GM12878 (cell line): ENCODE data around the gene MYH6. TPM values are rescaled to one million over a fixed set of nuclear protein-coding genes. Genes with fewer than 3 reads are reported as not detected.

Source experiments
- ATAC-seq: fragments of 200-7000 bp; cut with Tn5 transposase; 3 replicates; pipeline ENCODE4 v1.9.1; 2020; ENCODE audit warnings: mild to moderate bottlenecking, moderate library complexity
- BruUV-seq: library from RNA; stranded (reverse); fragments of 400-500 nt; replicated peaks from 2 replicates; lab custom pipeline; 2021; lab: Mats Ljungman, UMichigan
- CTCF ChIA-PET: fragments of 300-600 bp; sonication (Branson Sonifier 250); formaldehyde crosslinking; extraction: SDS; loops from one replicate; lab custom pipeline; 2021; ENCODE audit warnings: inconsistent platforms; lab: Yijun Ruan, JAX
- POLR2A ChIA-PET: fragments of 350-600 bp; formaldehyde crosslinking; extraction: SDS; loops from one replicate; lab custom pipeline; 2021; ENCODE audit warnings: inconsistent platforms; lab: Charles Lee
- RAD21 ChIA-PET: fragments of 300-600 bp; sonication (Branson Sonifier 250); formaldehyde crosslinking; loops from one replicate; lab custom pipeline; 2023; ENCODE audit warnings: antibody characterized with exemption; ENCODE audit not compliant: unreplicated experiment; lab: Charles Lee
- SMC1A ChIA-PET: fragments of 300-600 bp; sonication (Branson Sonifier 250); formaldehyde crosslinking; loops from one replicate; lab custom pipeline; 2023; ENCODE audit not compliant: unreplicated experiment, uncharacterized antibody; lab: Charles Lee
- DNase-seq: peaks from one replicate; pipeline ENCODE4 v3.0.0-alpha.2; 2011; ENCODE audit warnings: low read depth, low spot score
- FAIRE-seq: peaks from 3 replicates; lab custom pipeline; 2011; peaks lifted over from hg19 to GRCh38; lab: Jason Lieb, UNC
- H2AFZ ChIP-seq: 2 replicates; pipeline ENCODE4 v1.6.0; 2011; ENCODE audit warnings: low read depth, low read length, control low read depth; ENCODE audit not compliant: control insufficient read depth
- H3K27ac ChIP-seq: 2 replicates; pipeline ENCODE4 v1.5.1; 2011; ENCODE audit warnings: control low read depth; ENCODE audit not compliant: control insufficient read depth, insufficient read depth
- H3K27me3 ChIP-seq, 2 experiments: replicated peaks in 1 of 2; 2 replicates each; pipeline versions ENCODE4 v1.6.0 to v1.6.1; 2011; ENCODE audit warnings: low read length in 1 of 2; ENCODE audit not compliant: control insufficient read depth in 2 of 2, insufficient read depth in 2 of 2
- H3K36me3 ChIP-seq, 2 experiments: 2 replicates each; pipeline ENCODE4 v1.5.1; 2011; ENCODE audit warnings: low read length in 1 of 2; ENCODE audit not compliant: control insufficient read depth in 2 of 2, insufficient read depth in 2 of 2
- H3K4me1 ChIP-seq: 2 replicates; pipeline ENCODE4 v1.6.1; 2011; ENCODE audit warnings: mild to moderate bottlenecking, low read length, moderate library complexity, mixed read lengths; ENCODE audit not compliant: control insufficient read depth, insufficient read depth
- H3K4me2 ChIP-seq: 2 replicates; pipeline ENCODE4 v1.6.0; 2011; ENCODE audit warnings: control low read depth; ENCODE audit not compliant: control insufficient read depth, insufficient read depth
- H3K4me3 ChIP-seq: fragments of 200-600 bp; sonication (generic); 2 replicates; pipeline ENCODE4 v1.5.1; 2016
- H3K79me2 ChIP-seq: 2 replicates; pipeline ENCODE4 v1.6.0; 2011; ENCODE audit warnings: low read length; ENCODE audit not compliant: control insufficient read depth, insufficient read depth
- H3K9ac ChIP-seq: 2 replicates; pipeline ENCODE4 v1.8.0; 2011; ENCODE audit warnings: low read length, control low read depth, mixed read lengths; ENCODE audit not compliant: control insufficient read depth, insufficient read depth
- H3K9me3 ChIP-seq: replicated peaks from 3 replicates; pipeline ENCODE4 v1.5.1; 2011; ENCODE audit warnings: mild to moderate bottlenecking, low read length; ENCODE audit not compliant: control insufficient read depth, insufficient read depth
- H4K20me1 ChIP-seq: 2 replicates; pipeline ENCODE4 v1.6.0; 2011; ENCODE audit not compliant: control insufficient read depth, insufficient read depth
- NBN ChIP-seq: fragments of 450-650 bp; IDR thresholded peaks from 2 replicates; pipeline ENCODE4 v1.6.1; 2016
- POLR2A ChIP-seq: IDR thresholded peaks from 2 replicates; pipeline ENCODE4 v1.6.1; 2011; ENCODE audit warnings: low read depth, mild to moderate bottlenecking, low read length
- ZBTB33 ChIP-seq: fragments of 450-650 bp; IDR thresholded peaks from 2 replicates; pipeline ENCODE4 v1.6.1; 2017; ENCODE audit warnings: mild to moderate bottlenecking
- ZBTB40 ChIP-seq: fragments of 450-650 bp; IDR thresholded peaks from 2 replicates; pipeline ENCODE4 v1.6.1; 2016; ENCODE audit warnings: mild to moderate bottlenecking, moderate library complexity, borderline replicate concordance
- WGBS: methylation state at CpG from one replicate; pipeline ENCODE4 v1.1.6; 2016; ENCODE audit warnings: low lambda C conversion rate; ENCODE audit not compliant: insufficient replicate concordance, insufficient coverage; ENCODE audit errors: missing lambda C conversion rate; 5-methylcytosine and 5-hydroxymethylcytosine counted together
- in situ Hi-C: fragments of 300-500 bp; cut with MboI; formaldehyde crosslinking; loops from 9 replicates; pipeline ENCODE4 v1.14.3; 2018; ENCODE audit warnings: mixed read lengths
- intact Hi-C: fragments of 100-400 bp; cut with micrococcal nuclease; formaldehyde crosslinking; loops from one replicate; pipeline ENCODE4 v1.14.2; 2022; ENCODE audit not compliant: unreplicated experiment
- polyA plus RNA-seq, 11 experiments: library from polyadenylated mRNA; depleted of rRNA in 4 of 11; unstranded in 6 of 11; stranded (reverse) in 5 of 11; fragments of >200 nt; fragmentation: Nextera tagmentation in 4 of 11; fragmentation: Illumina TruSeq in 1 of 11; extraction: Ambion mirVana in 4 of 11; extraction: Trizol in 1 of 11; gene quantifications; 1 replicate in 1 of 11; 2 replicates in 10 of 11; pipeline versions ENCODE4 v1.2.1 to v1.2.3, GENCODE V29; 2011 to 2016; ENCODE audit warnings: inconsistent platforms in 2 of 11, missing spikeins in 2 of 11, low read depth in 1 of 11
- total RNA-seq, 4 experiments: library from RNA; depleted of rRNA in 3 of 4; stranded (reverse); fragments of >200 nt in 3 of 4; fragmentation: Illumina TruSeq in 1 of 4; extraction: Trizol in 1 of 4; gene quantifications; 2 replicates each; pipeline versions ENCODE4 v1.2.1 to v1.2.3, GENCODE V29; 2013 to 2021

The MYH6 gene
- total and polyA plus RNA-seq, 10 of the 15 experiments (the other 5 are each of a cell fraction or from before 2014, with no cell fraction given), result 0.01 to 0.84 (median 0.05) TPM; not detected in 7

GRCh38 chr14:23380976-23381375 is 27.1 kb downstream of the MYH6 start:
- Histone ChIP-seq H3K9me3 (no peaks in the 10 kb centered on the region), H3K27ac (no peak overlapping the region), H3K36me3 (no peaks in the 10 kb centered on the region), H3K4me3 (no peak overlapping the region), H3K9ac (no peak overlapping the region), H3K79me2 (no peaks in the 10 kb centered on the region), H4K20me1 (no peaks in the 10 kb centered on the region), H3K4me2 (no peak overlapping the region), H3K4me1 (no peaks in the 10 kb centered on the region), H2AFZ (no peak overlapping the region), H3K27me3 (no peaks in the 10 kb centered on the region; a peak in 1 of 4 replicates)
- intact Hi-C loops (loop anchor here (1.0 to 2.0 kb wide), 3 partner anchors 53 to 260 kb away; no protein-coding TSS in a partner anchor), in situ Hi-C loops (loop anchor here (5.0 kb wide), 1 partner anchor 119 kb away; no protein-coding TSS in a partner anchor)
- ChIA-PET SMC1A (interaction anchor here (0.6 to 2.1 kb wide), 6 partner anchors 54 to 1687 kb away, joined by 3 to 14 read pairs (median 6); no protein-coding TSS in a partner anchor), RAD21 (interaction anchor here (1.0 to 1.6 kb wide), 5 partner anchors 52 to 312 kb away, joined by 3 to 9 read pairs (median 5); partner anchors contain the start of gene PABPN1), POLR2A (no interaction called here), CTCF (interaction anchor here (0.9 to 5.7 kb wide), 12 partner anchors 10 to 312 kb away, joined by 3 to 52 read pairs (median 7); no protein-coding TSS in a partner anchor)
- ATAC-seq (no peak), FAIRE-seq (no peak), DNase-seq (no peak)
- 15% methylated on average over 4 of the region's 4 CpGs for WGBS
- TF ChIP-seq POLR2A (no peak), NBN (no peak), ZBTB33 (no peak), ZBTB40 (no peak)
- BruUV-seq, result no TSS peak
